Right ventricle myocardium inferior (tissue), 1 donor: ENCODE measurements around the gene ABHD18. TPM values are rescaled to one million over a fixed set of nuclear protein-coding genes. Genes with fewer than 3 reads are reported as not detected.
"Not testable (repeated sequence)": the region's sequence is repeated elsewhere in the genome, so short reads cannot be mapped to it uniquely, and the experiment has no call there.

Source experiments
- ATAC-seq: fragments of 200-7000 bp; cut with Tn5 transposase; one replicate; pipeline ENCODE4 v1.9.1; 2020; ENCODE audit warnings: mild to moderate bottlenecking, moderate library complexity
- DNase-seq: peaks from one replicate; pipeline ENCODE4 v3.0.0; 2021; ENCODE audit errors: missing footprints
- intact Hi-C: fragments of 100-400 bp; cut with DNase I; formaldehyde crosslinking; loops from one replicate; pipeline ENCODE4 v1.11.0; 2022
- long read RNA-seq: library from polyadenylated mRNA; unstranded; transcript quantifications from one replicate; pipeline ENCODE4 v2.0.0, GENCODE V29; 2021
- total RNA-seq: library from RNA; stranded (reverse); fragmentation: NEBNext Ultra II Directional; extraction: Animal tissue kit (Norgen Biotek cat#: 25700); gene quantifications from one replicate; pipeline ENCODE4 v1.2.1, GENCODE V29; 2021
- donor health status: DM: no; HTN: yes; CAD: no; lungs with severe emphysema.

ABHD18 gene
- 11.5 TPM for total RNA-seq
- long read RNA-seq, full-length matches to known transcripts: 6 of 7 reads
- long read RNA-seq, partial matches to known transcripts: 0 of 7 reads
- long read RNA-seq, other reads (novel, unspliced or antisense): 1 of 7 reads

- ATAC-seq: peak; percentile 99
- DNase-seq: peak; percentile 100
- intact Hi-C loops: loop anchor here (2.0 to 5.0 kb wide), 3 partner anchors 83 to 184 kb away; partner anchors contain the start of genes LARP1B and PLK4
Observed at GRCh38 chr4:127965062-127965802, at the start of gene ABHD18, which contains the start of gene MFSD8. Gene ABHD18, plus strand, starts transcription at chr4:127965406. Its CDS starts 17,550 bp downstream, at chr4:127982956. Gene MFSD8, minus strand, starts transcription at chr4:127965173. Its CDS starts 40 bp downstream, at chr4:127965133.

- ATAC-seq (no peak), DNase-seq (no peak)
- intact Hi-C loops: no loop called here
Observed at GRCh38 chr4:127916512-127916911, 48.7 kb upstream of the ABHD18 start.

- DNase-seq (no peak), ATAC-seq (peak; percentile 73)
- intact Hi-C loops: no loop called here
Observed at GRCh38 chr4:127917151-127917550, 48.1 kb upstream of the ABHD18 start.

GRCh38 chr4:127920521-127920920 lies 44.7 kb upstream of the ABHD18 start:
- no peak for DNase-seq
- ATAC-seq: no peak

GRCh38 chr4:127922226-127922625 lies 43.0 kb upstream of the ABHD18 start:
- ATAC-seq: no peak
- intact Hi-C loops: no loop called here
- DNase-seq: no peak

More at GRCh38 chr4:127920521-127920920, 44.7 kb upstream of the ABHD18 start:
- intact Hi-C loops: no loop called here

- DNase-seq, ATAC-seq, intact Hi-C loops: not testable (repeated sequence)
Observed at GRCh38 chr4:127925720-127926119, 39.5 kb upstream of the ABHD18 start.

- no peak for DNase-seq
Observed at GRCh38 chr4:127930175-127930574, 35.0 kb upstream of the ABHD18 start.

GRCh38 chr4:127931836-127932235 lies 33.4 kb upstream of the ABHD18 start:
- ATAC-seq, DNase-seq, intact Hi-C loops: not testable (repeated sequence)

More at GRCh38 chr4:127930175-127930574, 35.0 kb upstream of the ABHD18 start:
- no peak for ATAC-seq
- intact Hi-C loops: no loop called here

- DNase-seq (no peak), ATAC-seq (no peak)
- intact Hi-C loops: no loop called here
Observed at GRCh38 chr4:127936974-127937373, 28.2 kb upstream of the ABHD18 start.

- intact Hi-C loops: no loop called here
- DNase-seq: no peak
- ATAC-seq: no peak
Observed at GRCh38 chr4:127957105-127957504, 8.1 kb upstream of the ABHD18 start.

GRCh38 chr4:127959794-127960193 lies 5.4 kb upstream of the ABHD18 start:
- no peak for ATAC-seq
- DNase-seq: no peak
- intact Hi-C loops: no loop called here

GRCh38 chr4:127963633-127964398 lies 1.4 kb upstream of the ABHD18 start:
- intact Hi-C loops: loop anchor here (2.0 kb wide), 1 partner anchor 183 kb away; no protein-coding TSS in a partner anchor
- ATAC-seq, DNase-seq: not testable (repeated sequence)

- ATAC-seq (peak; percentile 34), DNase-seq (peak; percentile 60)
- intact Hi-C loops: loop anchor here (2.0 to 5.0 kb wide), 3 partner anchors 82 to 184 kb away; partner anchors contain the start of genes LARP1B and PLK4
Observed at GRCh38 chr4:127964426-127965061, 662 bp upstream of the ABHD18 start.

- intact Hi-C loops: loop anchor here (2.0 to 5.0 kb wide), 3 partner anchors 83 to 185 kb away; partner anchors contain the start of genes LARP1B and PLK4
- no peak for ATAC-seq
- DNase-seq: no peak
Observed at GRCh38 chr4:127965803-127966175, 583 bp downstream of the ABHD18 start.

- intact Hi-C loops: loop anchor here (5.0 kb wide), 2 partner anchors 85 to 95 kb away; partner anchors contain the start of genes LARP1B and PLK4
- ATAC-seq (no peak), DNase-seq (no peak)
Observed at GRCh38 chr4:127967141-127967775, 2.1 kb downstream of the ABHD18 start.

GRCh38 chr4:127968586-127968985 lies 3.4 kb downstream of the ABHD18 start:
- ATAC-seq: peak; percentile 6
- no peak for DNase-seq
- intact Hi-C loops: loop anchor here (5.0 kb wide), 2 partner anchors 86 to 94 kb away; partner anchors contain the start of genes LARP1B and PLK4

GRCh38 chr4:127970925-127971324 lies 5.7 kb downstream of the ABHD18 start:
- DNase-seq, intact Hi-C loops, ATAC-seq: not testable (repeated sequence)
